ENCODE data around the gene TENT5C. TPM values are rescaled to one million over a fixed set of nuclear protein-coding genes. Genes with fewer than 3 reads are reported as not detected.

TENT5C gene
- total and polyA plus RNA-seq, 9 of the 15 experiments (the other 6 are each of a cell fraction or from before 2014, with no cell fraction given) = 1.8 to 7.7 (median 4.0) TPM

DNA sequence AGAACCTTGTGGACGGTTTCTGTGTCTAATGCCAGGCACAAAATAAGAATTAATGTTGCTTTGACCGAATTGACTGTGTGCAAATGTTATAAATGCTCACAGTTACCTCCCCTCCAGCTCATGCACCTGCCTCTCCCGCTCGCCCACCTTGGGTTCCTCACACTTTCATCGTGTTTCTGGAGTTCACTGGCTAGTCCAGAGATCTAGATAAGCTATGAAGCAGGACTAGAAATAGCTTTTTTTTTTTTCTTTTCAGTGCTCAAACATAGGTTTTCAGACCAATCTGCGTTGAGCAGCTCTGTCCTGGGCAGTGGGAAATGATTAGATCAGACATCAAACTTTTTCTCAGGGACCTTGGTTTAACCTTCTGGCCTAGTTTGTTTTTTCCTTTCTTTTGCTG, 11.1 kb downstream of the TENT5C start (continued):
- TF ChIP-seq, protein P1, sequence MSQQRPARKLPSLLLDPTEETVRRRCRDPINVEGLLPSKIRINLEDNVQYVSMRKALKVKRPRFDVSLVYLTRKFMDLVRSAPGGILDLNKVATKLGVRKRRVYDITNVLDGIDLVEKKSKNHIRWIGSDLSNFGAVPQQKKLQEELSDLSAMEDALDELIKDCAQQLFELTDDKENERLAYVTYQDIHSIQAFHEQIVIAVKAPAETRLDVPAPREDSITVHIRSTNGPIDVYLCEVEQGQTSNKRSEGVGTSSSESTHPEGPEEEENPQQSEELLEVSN (IDR thresholded peaks at IDR 0.05; ENCODE audit: borderline replicate concordance in 1 of 2, extremely low read depth in 1 of 2, insufficient read depth in 1 of 2, insufficient read length in 1 of 2, low read depth in 1 of 2, low read length in 1 of 2, poor library complexity in 1 of 2, severe bottlenecking in 1 of 2) = peak in 1 of 2 experiments; percentile 18
- TF ChIP-seq TCF7L2 (IDR thresholded peaks at IDR 0.05; ENCODE audit: low read depth, low read length) = no peak
- TF ChIP-seq ZNF699 (CRISPR knock-in tag; IDR thresholded peaks at IDR 0.05; ENCODE audit: insufficient replicate concordance) = no peak
- no peak for TF ChIP-seq IFI16 (CRISPR knock-in tag; IDR thresholded peaks at IDR 0.05)
- TF ChIP-seq, protein P2, sequence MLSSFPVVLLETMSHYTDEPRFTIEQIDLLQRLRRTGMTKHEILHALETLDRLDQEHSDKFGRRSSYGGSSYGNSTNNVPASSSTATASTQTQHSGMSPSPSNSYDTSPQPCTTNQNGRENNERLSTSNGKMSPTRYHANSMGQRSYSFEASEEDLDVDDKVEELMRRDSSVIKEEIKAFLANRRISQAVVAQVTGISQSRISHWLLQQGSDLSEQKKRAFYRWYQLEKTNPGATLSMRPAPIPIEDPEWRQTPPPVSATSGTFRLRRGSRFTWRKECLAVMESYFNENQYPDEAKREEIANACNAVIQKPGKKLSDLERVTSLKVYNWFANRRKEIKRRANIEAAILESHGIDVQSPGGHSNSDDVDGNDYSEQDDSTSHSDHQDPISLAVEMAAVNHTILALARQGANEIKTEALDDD (IDR thresholded peaks at IDR 0.05) = peak; percentile 69; the same call in 1 of the 2 replicates
- TF ChIP-seq GTF2F1 (IDR thresholded peaks at IDR 0.05; ENCODE audit: low read depth, low read length) = no peak
- no peak for TF ChIP-seq FOXM1 (IDR thresholded peaks at IDR 0.05; ENCODE audit: low read depth)
- no peak for TF ChIP-seq FOXM1 (CRISPR knock-in tag; IDR thresholded peaks at IDR 0.05; ENCODE audit: low read depth)
- no peak for TF ChIP-seq SMARCE1 (IDR thresholded peaks at IDR 0.05)
- no peak for TF ChIP-seq SUPT5H (IDR thresholded peaks at IDR 0.05)
- no peak for TF ChIP-seq POU5F1 (IDR thresholded peaks at IDR 0.05; ENCODE audit: borderline replicate concordance, low read depth, low read length, partially characterized antibody)
- no peak for TF ChIP-seq NFXL1 (CRISPR knock-in tag; IDR thresholded peaks at IDR 0.05)
- no peak for TF ChIP-seq NFATC3 (IDR thresholded peaks at IDR 0.05)
- TF ChIP-seq ZNF253 (CRISPR knock-in tag; conservative IDR thresholded peaks at IDR 0.05) = no peak
- no peak for TF ChIP-seq ZNF175 (CRISPR knock-in tag; IDR thresholded peaks at IDR 0.05; ENCODE audit: low read depth)
- TF ChIP-seq SRSF9 (IDR thresholded peaks at IDR 0.05; ENCODE audit: borderline replicate concordance, low read depth, low read length) = no peak

All from K562 (cell line).